ENCODE measurements around the gene BYSL.
A peak's percentile ranks its signal among the peaks of the same experiment; 100 is the strongest.

Gene BYSL

GRCh38 chr6:41937472-41937860 lies 16.2 kb downstream of the BYSL start:
- DNase-seq (ENCODE audit: low read depth): no peak
- TF ChIP-seq CTCF (conservative IDR thresholded peaks at IDR 0.05; ENCODE audit: control insufficient read depth, insufficient read depth, low read depth, low read length): no peak
- H3K4me3 ChIP-seq (ENCODE audit: control insufficient read depth, low read depth, low read length): no peak overlapping the region

- no peak for TF ChIP-seq CTCF (conservative IDR thresholded peaks at IDR 0.05; ENCODE audit: control insufficient read depth, insufficient read depth, low read depth, low read length)
- no peak for DNase-seq (ENCODE audit: low read depth)
- no peak overlapping the region for H3K4me3 ChIP-seq (ENCODE audit: control insufficient read depth, low read depth, low read length)
Measured at GRCh38 chr6:41937861-41938574, 16.7 kb downstream of the BYSL start.

- H3K4me3 ChIP-seq (ENCODE audit: control insufficient read depth, low read depth, low read length): peak overlapping the region; percentile 5
- DNase-seq (ENCODE audit: low read depth): no peak
- TF ChIP-seq CTCF (conservative IDR thresholded peaks at IDR 0.05; ENCODE audit: control insufficient read depth, insufficient read depth, low read depth, low read length): no peak
Measured at GRCh38 chr6:41938590-41939175, 17.4 kb downstream of the BYSL start.

- no peak for TF ChIP-seq CTCF (conservative IDR thresholded peaks at IDR 0.05; ENCODE audit: control insufficient read depth, insufficient read depth, low read depth, low read length)
- peak overlapping the region; percentile 5 for H3K4me3 ChIP-seq (ENCODE audit: control insufficient read depth, low read depth, low read length)
- peak; percentile 44 for DNase-seq (ENCODE audit: low read depth)
Measured at GRCh38 chr6:41939176-41939847, 18.0 kb downstream of the BYSL start.

GRCh38 chr6:41939848-41940758 lies 18.8 kb downstream of the BYSL start:
- no peak for TF ChIP-seq CTCF (conservative IDR thresholded peaks at IDR 0.05; ENCODE audit: control insufficient read depth, insufficient read depth, low read depth, low read length)
- H3K4me3 ChIP-seq (ENCODE audit: control insufficient read depth, low read depth, low read length): peak overlapping the region; percentile 77
- DNase-seq (ENCODE audit: low read depth): peak; percentile 62

- peak overlapping the region; percentile 77 for H3K4me3 ChIP-seq (ENCODE audit: control insufficient read depth, low read depth, low read length)
- no peak for DNase-seq (ENCODE audit: low read depth)
- no peak for TF ChIP-seq CTCF (conservative IDR thresholded peaks at IDR 0.05; ENCODE audit: control insufficient read depth, insufficient read depth, low read depth, low read length)
Measured at GRCh38 chr6:41940759-41941279, 19.5 kb downstream of the BYSL start.

All from fibroblast of mammary gland (primary cell).